GM18519 (cell line): Measurements from ENCODE around the gene SLC45A1.

Experiments used
- ATAC-seq: cut with Tn5 transposase; IDR thresholded peaks from one replicate; pipeline ENCODE4 v1.9.1; 2021; ENCODE audit warnings: mild to moderate bottlenecking, moderate library complexity; ENCODE audit not compliant: unreplicated experiment, low FRiP score

The SLC45A1 gene

DNA sequence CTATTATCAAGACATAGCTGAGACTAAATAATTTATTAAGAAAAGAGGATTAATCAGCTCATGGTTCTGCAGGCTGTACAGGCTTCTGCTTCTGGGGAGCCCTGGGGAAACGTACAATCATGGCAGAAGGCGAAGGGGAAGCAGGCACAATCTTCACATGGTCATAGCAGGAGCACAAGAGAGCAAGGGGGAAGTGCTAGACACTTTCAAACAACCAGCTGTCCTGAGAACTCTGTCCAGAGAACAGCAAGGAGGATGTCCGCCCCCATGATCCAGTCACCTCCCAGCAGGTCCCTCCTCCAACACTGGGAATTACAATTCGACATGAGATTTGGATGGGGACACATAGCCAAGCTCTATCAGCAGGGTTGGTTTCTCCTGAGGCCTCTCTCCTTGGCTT lies 10.3 kb upstream of the SLC45A1 start:
- ATAC-seq: no peak

DNA sequence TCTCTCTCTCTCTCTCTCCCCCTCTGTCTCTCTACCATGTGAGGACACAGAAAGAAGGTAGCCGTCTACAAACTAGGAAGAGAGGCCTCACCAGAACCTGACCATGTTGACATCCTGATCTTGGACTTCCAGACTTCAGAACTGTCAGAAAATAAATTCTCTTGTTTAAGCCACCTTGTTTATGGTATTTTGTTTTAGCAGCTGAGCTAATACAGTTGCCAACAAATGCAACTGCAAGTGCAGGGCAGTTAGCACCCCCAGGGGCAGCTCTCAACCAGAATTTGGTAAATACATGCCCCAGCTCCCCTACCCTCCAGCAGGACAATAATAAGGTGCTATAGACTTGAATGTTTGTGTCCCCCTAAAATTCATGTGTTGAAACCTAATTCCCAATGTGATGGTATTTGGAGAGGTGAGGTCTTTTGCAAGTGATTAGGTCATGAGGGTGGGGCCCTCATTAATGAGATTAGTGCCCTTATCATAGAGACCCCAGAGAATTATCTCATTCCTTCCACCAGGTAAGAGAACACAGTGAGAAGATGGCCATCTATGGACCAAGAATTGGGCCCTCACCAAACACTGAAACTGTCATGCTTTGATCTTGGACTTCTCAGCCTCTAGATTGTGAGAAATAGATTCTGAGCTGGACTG lies 6.7 kb upstream of the SLC45A1 start:
- ATAC-seq: no peak

DNA sequence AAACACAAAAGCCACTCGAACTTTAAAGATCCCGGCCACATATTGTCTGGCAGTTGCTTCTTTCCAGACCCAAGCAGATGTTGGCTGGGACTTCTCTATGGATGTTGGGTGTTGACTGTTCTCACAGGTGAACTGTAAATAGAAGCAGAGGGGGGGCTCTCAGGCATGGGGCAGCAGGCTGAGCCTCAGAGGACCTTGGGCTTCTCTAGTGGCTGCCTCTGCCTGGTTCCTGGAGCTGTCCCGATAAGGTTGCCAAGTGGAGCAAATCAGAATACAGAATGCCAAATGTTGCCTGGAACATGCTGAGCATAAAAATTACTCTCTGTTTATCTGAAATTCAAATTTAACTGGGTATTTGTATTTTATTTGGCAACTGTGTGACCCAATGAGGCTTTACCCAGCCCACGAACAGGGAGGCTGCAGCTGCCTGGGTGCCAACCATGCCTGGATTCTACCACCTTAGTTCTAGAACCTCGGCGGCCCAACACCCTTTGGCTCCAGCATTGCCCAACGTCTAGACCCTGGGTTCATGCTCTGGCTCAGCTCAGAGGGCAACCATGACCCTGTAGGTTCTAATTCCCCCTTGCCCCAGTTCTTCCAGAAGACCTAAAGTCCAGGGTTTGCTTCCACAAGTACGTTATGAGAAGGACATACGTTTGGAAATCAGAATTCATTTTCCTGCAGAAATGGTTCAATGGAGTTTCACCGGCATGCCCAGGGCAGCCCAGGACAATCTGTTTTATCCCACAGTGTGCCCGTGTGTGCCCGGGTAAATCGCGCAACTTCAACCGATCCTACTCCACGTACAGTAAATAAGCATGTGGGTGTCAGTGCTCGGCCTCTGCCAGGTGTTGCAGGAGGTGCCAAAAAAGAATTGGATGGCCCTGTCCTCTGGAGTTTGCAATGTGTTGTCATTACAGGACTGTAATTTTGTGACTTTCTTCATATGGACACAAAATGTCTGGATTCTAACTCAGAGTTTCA lies 5.4 kb upstream of the SLC45A1 start:
- ATAC-seq: no peak

DNA sequence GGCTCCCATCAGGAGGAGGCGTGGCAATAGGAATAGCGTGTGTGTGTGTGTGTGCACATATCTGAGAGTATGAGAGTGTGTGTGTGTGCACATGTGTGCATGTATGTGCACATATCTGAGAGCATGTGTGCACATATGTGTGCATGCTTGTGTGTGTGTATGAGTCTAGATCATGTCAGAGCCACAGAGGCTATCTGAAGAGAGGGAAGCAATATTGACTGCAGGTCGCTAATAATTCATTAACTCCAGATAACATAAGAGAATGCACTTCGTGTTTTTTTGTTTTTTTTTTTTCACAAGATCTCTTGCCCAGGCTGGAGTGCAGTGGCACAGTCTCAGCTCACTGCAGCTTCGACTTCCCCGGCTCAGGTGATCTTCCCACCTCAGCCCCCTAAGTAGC lies 4.7 kb upstream of the SLC45A1 start:
- ATAC-seq: no peak

DNA sequence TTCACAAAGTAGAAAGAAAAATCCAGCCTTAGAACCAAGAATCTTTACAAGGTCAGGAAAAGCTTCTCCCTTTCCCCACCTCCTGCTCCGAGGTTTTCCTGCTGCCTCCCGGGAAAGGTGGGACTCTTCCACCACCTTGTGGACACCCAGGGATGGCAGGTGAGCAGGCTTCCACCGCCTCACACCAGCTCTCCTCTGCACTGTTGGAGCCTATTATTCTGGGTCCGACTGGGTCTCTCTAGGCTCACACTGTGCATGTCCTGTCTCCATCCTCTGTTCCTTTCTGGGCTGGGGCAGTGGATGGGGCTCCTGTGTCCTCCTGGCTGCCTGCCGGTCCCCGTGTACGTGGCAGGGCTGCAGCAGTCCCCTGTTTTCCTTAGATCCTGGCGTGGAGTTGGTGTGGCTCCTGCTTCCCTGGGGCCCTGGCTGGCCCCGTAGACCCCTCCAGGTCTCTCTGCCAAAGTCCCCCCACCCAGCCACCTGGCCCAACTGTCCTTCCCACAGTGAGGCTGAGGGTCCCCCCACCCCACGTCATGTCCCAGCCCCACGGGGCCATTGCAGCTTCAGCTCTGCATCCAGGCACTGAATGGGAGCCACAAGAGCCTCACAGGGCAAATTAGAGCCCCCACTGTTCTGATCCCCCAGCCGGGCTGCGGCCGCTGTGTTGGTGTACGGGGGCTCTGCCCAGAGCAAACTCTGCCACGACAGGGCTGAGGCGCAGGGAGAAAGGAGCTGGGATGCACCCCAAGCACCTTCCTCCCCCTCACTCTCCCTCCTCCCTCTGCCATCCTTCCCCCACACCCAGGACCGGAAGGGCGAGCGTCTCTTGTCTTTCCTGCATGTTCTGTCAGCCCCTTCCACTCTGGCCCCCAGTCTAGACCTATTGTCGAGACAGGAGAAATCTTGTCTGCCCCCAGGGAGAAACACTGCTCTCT lies 3.3 kb upstream of the SLC45A1 start:
- no peak for ATAC-seq

DNA sequence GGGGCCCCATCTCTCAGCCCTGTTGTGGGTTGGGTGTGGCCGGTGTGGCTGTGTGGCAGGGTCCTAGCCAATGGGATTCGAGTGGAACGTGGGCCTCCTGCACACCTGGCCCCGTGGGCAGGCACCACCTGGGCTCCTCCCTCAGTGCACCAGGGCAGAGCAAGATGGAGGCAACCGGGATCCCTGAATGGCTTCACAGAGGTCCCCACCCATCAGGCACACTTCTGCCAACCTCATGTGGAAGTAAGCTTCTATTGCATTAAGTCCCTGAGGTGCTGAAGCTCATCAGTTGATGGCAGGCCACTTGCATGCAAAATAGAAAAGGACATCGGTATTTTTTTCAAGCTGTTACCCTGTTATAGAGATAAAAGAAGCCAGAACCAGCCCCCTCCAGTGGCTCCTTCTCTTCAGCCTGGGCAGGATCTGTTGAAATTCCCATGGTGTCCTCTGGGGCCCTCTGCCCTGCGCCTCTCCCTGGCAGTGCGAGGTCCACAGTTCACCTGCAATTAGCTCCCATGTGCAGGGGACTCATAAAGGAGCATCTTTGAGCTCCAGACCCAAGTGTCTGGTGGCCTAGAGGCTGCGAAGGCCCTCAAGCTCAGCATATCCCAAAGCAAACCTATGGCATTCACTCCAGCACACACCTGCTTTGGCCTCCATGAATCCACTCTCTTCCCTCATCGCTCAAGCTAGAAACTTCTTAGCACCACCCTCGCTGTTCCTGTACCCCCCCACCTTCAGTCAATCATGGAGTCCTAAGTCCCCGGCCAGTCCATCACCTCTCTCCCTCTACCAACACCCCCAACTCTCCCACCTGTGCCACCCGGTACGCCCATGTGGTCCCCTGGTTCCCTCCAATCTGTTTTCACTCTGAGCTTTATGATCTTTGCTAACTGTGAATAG lies 2.1 kb upstream of the SLC45A1 start:
- no peak for ATAC-seq

DNA sequence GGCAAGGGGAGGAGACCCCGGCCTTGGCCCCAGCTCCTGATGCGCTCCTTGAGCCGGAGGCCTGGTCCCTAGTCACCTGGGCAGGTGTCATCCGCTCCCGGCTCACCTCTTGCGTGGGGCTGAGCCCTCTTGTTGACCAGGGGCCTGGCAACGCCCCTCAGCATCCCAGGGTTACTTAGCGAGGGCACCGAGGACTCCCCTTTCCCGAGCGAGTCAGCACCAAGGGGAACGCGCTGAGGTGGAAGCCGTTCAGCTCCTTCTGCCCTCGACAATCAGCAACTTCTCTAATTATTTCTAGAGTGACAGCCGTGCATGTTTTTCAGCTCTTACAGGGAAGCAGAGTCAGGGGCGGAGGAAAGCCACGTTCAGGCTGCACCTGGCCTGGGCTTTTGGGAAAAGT lies 522 bp downstream of the SLC45A1 start:
- no peak for ATAC-seq

DNA sequence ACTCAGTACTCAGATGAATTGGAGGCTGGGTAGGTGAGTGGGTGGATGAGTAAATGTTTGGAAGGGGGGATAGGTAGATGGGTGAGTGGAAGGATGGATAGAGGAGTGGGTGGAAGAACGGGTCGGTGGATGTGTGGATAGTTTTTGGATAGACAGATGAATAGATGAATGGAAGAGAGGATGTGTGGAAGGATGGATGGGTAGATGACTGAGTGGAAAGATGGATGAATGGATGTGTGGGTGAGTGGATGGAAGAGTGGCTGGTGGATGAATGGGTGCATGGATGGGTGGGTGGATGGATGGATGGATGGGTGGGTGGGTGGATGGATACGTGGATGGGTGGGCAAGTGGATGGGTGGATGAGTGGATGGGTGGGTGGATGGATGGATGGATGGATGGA lies 3.7 kb downstream of the SLC45A1 start:
- no peak for ATAC-seq

DNA sequence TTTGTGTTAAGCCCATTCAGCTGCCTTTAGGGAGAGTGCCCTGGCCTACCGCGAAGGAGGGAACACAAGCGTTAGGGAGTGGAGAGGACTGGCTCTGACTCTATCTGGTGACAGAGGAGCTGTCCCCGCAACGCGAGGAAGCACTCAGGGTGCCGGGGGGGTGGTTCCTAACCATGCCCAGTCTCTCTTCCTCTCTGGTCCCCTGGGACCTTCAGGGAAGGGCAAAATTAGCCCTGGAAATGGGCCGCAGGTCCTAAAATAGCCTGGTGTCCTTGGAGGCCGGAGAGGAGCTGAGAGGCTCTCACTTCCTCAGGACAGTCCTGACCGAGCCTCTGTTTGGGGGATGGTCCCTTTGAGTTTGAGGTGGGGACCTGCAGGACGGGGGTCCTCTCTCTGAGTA lies 5.8 kb downstream of the SLC45A1 start:
- ATAC-seq: no peak

DNA sequence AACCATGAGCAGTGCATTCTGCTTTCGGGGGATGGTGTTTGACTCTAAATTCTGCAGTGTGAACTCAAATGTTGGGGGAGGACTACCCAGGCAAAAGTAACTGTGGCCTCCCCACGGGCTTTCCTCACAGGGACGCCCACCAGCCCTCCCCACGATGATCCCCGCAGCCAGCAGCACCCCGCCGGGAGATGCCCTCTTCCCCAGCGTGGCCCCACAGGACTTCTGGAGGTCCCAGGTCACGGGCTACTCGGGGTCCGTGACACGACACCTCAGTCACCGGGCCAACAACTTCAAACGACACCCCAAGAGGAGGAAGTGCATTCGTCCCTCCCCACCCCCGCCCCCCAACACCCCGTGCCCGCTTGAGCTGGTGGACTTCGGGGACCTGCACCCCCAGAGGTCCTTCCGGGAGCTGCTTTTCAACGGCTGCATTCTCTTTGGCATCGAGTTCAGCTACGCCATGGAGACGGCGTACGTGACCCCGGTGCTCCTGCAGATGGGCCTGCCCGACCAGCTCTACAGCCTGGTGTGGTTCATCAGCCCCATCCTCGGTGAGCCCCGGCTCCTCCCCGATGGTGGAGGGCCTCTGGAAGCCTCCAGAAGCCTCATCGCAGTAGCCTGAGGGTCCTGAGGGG lies 6.4 kb downstream of the SLC45A1 start:
- no peak for ATAC-seq

DNA sequence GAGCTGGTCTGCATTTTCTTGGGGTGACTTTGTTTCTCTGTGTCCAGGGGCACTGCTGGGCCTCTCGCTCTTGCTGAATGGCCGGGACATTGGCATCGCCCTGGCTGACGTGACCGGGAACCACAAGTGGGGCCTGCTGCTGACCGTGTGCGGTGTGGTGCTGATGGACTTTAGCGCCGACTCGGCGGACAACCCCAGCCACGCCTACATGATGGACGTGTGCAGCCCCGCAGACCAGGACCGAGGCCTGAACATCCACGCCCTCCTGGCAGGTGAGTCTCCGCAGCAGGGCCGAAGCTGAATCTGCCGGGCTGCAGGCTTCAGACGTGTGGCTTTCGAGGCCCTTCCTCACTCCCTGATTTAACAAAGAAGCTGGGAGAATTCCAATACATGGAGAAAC lies 7.9 kb downstream of the SLC45A1 start:
- no peak for ATAC-seq

DNA sequence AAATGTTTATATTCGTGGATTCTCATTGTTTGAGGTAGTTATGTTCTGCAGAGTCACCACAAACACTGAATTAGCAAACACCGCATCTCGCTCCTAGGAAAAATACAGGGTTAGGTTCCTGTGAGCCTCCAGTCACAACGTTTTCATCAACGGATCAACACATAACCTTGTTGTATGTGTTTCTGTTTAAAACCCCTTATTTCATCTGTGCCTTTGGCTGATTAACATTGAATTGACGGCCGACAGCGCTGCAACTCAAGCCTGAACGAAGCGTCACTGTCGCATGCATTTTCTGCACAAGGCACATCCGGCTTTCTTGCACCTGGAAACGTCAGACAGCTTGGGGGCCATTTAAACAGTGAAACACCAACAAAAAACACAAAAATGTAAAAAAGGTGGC lies 8.4 kb downstream of the SLC45A1 start:
- ATAC-seq: no peak

DNA sequence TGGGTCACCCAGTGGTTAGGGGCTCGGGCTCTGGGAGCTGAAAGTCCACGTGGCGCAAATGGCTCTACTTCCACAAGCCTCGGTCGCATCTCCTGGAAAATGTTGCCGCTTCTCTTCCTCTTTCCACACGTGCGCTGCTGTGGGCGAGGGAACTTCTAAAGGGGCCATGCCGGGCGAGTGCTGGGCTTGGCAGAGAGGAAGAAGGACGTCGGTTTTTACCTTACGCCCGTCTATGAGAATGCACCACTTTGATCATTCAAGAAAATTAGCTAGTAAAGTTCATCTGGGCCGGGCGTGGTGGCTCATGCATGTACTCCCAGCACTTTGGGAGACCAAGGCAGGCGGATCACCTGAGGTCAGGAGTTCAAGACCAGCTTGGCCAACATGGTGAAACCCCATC lies 10.4 kb downstream of the SLC45A1 start:
- ATAC-seq: no peak

DNA sequence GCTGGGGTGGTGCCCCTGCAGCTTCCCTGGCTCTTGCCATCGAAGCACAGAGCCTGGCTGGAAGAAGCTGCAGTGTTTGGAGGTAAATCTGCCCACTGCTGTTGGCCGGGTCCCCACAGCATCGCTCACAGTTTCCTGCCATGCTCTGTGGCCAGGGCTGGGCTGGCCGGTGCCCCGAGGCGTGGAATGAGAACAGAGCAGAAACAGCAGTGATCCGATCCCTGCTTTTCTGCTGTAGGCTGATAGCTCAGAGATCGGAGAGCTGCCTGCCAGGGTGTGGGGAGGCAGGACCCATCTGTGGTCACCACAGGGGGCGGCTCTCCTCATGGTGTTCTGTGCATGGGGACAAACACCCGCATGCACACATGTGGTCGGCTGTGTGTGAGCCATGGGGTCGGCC lies 11.5 kb downstream of the SLC45A1 start:
- no peak for ATAC-seq

DNA sequence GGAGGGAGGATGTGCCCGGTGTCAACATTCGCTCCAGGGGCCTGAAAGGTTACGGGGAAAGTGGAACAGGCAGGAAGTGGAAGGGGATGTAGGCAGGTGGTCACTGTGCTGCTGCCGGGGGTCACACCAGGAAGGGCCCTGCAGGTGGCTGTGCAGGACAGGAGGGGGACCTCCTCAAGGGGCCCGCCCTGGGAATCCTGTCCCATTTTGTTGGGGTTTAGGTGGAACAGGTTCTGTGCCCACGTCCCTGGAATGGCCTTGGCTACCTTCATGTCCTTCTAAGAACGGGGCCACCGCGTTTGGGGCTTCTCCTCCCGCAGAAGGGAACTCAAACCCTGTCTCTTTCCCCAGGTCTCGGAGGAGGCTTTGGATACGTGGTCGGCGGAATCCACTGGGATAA lies 11.9 kb downstream of the SLC45A1 start:
- ATAC-seq: no peak

DNA sequence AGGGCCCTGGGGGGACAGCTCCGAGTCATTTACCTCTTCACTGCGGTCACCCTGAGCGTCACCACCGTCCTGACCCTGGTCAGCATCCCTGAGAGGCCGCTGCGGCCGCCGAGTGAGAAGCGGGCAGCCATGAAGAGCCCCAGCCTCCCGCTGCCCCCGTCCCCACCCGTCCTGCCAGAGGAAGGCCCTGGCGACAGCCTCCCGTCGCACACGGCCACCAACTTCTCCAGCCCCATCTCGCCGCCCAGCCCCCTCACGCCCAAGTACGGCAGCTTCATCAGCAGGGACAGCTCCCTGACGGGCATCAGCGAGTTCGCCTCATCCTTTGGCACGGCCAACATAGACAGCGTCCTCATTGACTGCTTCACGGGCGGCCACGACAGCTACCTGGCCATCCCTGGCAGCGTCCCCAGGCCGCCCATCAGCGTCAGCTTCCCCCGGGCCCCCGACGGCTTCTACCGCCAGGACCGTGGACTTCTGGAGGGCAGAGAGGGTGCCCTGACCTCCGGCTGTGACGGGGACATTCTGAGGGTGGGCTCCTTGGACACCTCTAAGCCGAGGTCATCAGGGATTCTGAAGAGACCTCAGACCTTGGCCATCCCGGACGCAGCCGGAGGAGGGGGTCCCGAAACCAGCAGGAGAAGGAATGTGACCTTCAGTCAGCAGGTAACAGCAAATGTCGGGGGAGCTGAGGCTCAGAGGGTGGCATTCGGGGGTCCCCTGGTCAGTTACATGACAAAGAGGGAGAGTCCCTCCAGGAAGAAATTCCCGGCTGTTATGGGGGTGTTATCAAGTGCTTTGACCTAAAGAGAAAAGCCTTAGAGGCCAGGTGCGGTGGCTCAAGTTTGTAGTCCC lies 12.6 kb downstream of the SLC45A1 start:
- ATAC-seq: no peak

DNA sequence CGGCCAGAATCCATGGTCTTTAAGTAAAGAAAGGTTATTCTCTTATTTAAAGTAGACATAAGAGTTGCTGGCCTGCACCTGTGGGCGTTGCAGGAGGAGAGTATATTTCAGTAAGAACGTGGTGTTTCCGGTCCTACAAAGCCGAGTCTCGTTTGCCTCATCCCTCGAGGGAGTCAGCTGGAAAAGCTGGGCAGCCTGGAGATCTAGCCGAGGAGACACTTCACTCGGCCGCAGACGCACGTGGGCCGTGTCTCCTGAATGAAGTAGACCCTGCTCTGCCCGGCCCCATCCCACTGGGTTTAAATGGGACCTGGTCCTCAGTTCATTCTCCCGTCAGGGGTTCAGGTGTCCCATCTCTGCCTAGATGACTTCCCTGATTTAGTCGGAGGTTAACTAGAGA lies 14.9 kb downstream of the SLC45A1 start:
- ATAC-seq: no peak

DNA sequence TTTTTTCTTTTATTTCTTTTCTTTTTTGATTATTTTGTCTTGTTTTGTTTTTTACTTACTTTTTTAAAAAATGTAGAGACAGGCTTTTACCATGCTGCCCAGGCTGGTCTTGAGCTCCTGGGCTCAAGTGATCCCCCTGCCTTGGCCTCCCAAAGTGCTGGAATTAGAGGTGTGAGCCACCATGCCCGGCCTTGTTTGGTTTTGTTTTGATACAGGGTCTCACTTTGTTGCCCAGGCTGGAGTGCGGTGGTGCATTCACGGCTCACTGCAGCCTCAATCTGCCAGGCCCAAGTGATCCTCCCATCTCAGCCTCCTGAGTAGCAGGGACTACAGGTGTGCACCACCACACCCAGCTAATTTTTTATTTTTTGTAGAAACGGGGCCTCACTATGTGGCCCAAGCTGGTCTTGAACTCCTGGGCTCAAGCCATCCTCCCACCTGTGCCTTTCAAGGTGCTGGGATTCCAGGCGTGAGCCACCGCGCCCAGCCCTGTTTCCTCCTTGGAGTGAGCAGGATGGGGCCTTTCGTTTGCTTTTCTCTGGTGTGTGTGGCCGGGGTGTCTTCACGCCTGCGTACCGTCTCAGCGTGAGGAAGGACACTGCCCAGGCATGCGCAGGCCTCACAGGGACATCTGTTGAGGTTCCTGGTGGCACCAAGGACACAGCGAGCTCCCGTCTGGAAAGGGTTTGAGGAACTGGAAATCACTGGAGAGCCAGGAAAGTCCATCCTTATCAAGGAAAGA lies 15.5 kb downstream of the SLC45A1 start:
- ATAC-seq: no peak
